Measurements from ENCODE around the gene CPEB2. TPM values are rescaled to one million over a fixed set of nuclear protein-coding genes. Genes with fewer than 3 reads are reported as not detected.

CPEB2 gene
- total and polyA plus RNA-seq, 9 of the 15 experiments (the other 6 are each of a cell fraction or from before 2014, with no cell fraction given) = 0.39 to 3.0 (median 1.4) TPM

GRCh38 chr4:15015170-15015569 lies 12.9 kb downstream of the CPEB2 start:
- no peak for TF ChIP-seq RFX7 (CRISPR knock-in tag; IDR thresholded peaks at IDR 0.05)
- no peak for TF ChIP-seq TEAD1 (CRISPR knock-in tag; IDR thresholded peaks at IDR 0.05)
- no peak for TF ChIP-seq CBX5 (IDR thresholded peaks at IDR 0.05; ENCODE audit: borderline replicate concordance, low read depth)
- TF ChIP-seq RBBP5 (IDR thresholded peaks at IDR 0.05; ENCODE audit: borderline replicate concordance, insufficient read depth, low read length, poor library complexity, severe bottlenecking) = no peak
- no peak for TF ChIP-seq XRCC3 (IDR thresholded peaks at IDR 0.05)
- TF ChIP-seq MIER1 (IDR thresholded peaks at IDR 0.05; ENCODE audit: low read depth) = no peak
- TF ChIP-seq MBD2 (IDR thresholded peaks at IDR 0.05; ENCODE audit: borderline replicate concordance, low read depth) = no peak
- TF ChIP-seq TBP (optimal IDR thresholded peaks at IDR 0.05; ENCODE audit: low read depth, low read length) = no peak
- no peak for TF ChIP-seq ESRRA (IDR thresholded peaks at IDR 0.05; ENCODE audit: borderline replicate concordance, low read depth)
- no peak for TF ChIP-seq SUPT5H (IDR thresholded peaks at IDR 0.05)
- TF ChIP-seq ZNF551 (CRISPR knock-in tag; IDR thresholded peaks at IDR 0.05) = no peak
- no peak for TF ChIP-seq ZNF217 (CRISPR knock-in tag; IDR thresholded peaks at IDR 0.05)
- no peak for TF ChIP-seq VEZF1 (CRISPR knock-in tag; IDR thresholded peaks at IDR 0.05)
- TF ChIP-seq ATF3 (IDR thresholded peaks at IDR 0.05) = no peak
- TF ChIP-seq ATF3 (CRISPR knock-in tag; conservative IDR thresholded peaks at IDR 0.05) = no peak
- Histone ChIP-seq H3K79me2 (ENCODE audit: control insufficient read depth, insufficient read depth, low read length) (no peaks in the 10 kb centered on the region), H3K36me3 (ENCODE audit: control insufficient read depth, insufficient read depth, low read length) (peaks cover 16% of the 10 kb centered on the region; the same call in 2 of the 3 replicates), H3K4me1 (replicated peaks in 1 of 2; ENCODE audit: control insufficient read depth in 2 of 2, insufficient read depth in 2 of 2, low read length in 2 of 2) (peaks cover 0 to 5% of the 10 kb centered on the region in 2 experiments; a peak in 2 of 5 replicates), H3K4me2 (ENCODE audit: insufficient read depth, low read length) (no peak overlapping the region), H2AFZ (ENCODE audit: low read depth, low read length) (no peak overlapping the region), H3K9me3 (replicated peaks; ENCODE audit: control insufficient read depth, insufficient read depth, low read depth, low read length) (no peaks in the 10 kb centered on the region), H3K9ac (ENCODE audit: insufficient read depth in 1 of 2, low read depth in 2 of 2, low read length in 2 of 2) (no peak overlapping the region), H3K27ac (ENCODE audit: extremely low read depth, low read depth, low read length) (no peak overlapping the region), H3K4me3 (no peak overlapping the region), H4K20me1 (replicated peaks; ENCODE audit: control insufficient read depth, insufficient read depth, low read length) (no peaks in the 10 kb centered on the region), H3K9me1 (ENCODE audit: control insufficient read depth, insufficient read depth, low read length) (no peaks in the 10 kb centered on the region), H3K27me3 (ENCODE audit: control insufficient read depth in 2 of 2, insufficient read depth in 2 of 2, low read length in 2 of 2) (no peaks in the 10 kb centered on the region)
- ATAC-seq (no peak), DNase-seq (ENCODE audit: extremely low read depth in 1 of 4, low spot score in 3 of 4) (no peak), FAIRE-seq (no peak)
- intact Hi-C loops (cut with micrococcal nuclease) = no loop called here
- WGBS (ENCODE audit: insufficient coverage, low coverage, missing lambda C conversion rate) = 83% methylated on average over 1 of the region's 1 CpG
- no TSS peak for BruUV-seq (replicated peaks)
- ChIA-PET POLR2A (interaction anchor here (0.8 kb wide), 1 partner anchor 20 kb away, joined by 3 read pairs; no protein-coding TSS in a partner anchor), CTCF (ENCODE audit: low intra/inter-chr PET ratio) (no interaction called here)
- in situ Hi-C loops (cut with MboI) = loop anchor here (25.0 kb wide), 1 partner anchor 647 kb away; the partner anchor contains the start of gene FBXL5
